Measurements from ENCODE around the gene RPL3.

DNA sequence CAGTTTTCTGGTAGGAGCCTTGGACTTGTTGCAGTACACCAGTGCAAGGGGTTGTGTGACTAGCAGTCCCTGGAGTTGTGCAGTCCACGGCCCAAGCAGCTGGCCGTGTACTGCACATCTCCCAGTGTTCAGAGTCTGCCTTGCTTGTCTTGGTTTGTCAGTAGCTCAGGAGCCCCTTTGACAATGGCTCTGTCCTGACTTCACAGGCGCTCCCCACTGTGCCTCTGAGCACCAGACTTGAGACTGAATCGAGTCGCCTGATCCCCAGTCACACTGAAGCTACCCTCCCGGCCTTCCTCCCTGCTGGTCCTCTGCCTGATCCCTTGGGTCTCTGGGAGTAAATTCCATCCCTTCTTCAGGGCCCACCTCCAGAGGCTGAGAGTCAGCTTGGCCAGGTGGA, 49.8 kb upstream of the RPL3 start:
- TF ChIP-seq FOXK2 (IDR thresholded peaks at IDR 0.05): no peak
- no peak for TF ChIP-seq FOXM1 (IDR thresholded peaks at IDR 0.05; ENCODE audit: borderline replicate concordance)
- TF ChIP-seq ELF4 (IDR thresholded peaks at IDR 0.05): no peak

Data from HEK293T (cell line).